Heart left ventricle (tissue), 13 donors: ENCODE data around the gene NDUFC1.
"Not testable (repeated sequence)": the region's sequence is repeated elsewhere in the genome, so short reads cannot be mapped to it uniquely, and the experiment has no call there.

ENCODE experiments used
- POLR2A ChIP-seq, 2 donors: fragments of 450-650 bp; IDR thresholded peaks; one replicate each; pipeline ENCODE4 v1.6.1; 2017; ENCODE audit warnings: antibody characterized with exemption in 2 of 2, mild to moderate bottlenecking in 2 of 2, moderate library complexity in 2 of 2
- TF ChIP-seq, protein P1 (sequence below), 12 donors: fragments of 200-600 bp; sonication (generic) in 4 of 12; IDR thresholded peaks; one replicate each; pipeline versions ENCODE4 v1.5.0 to v1.8.0; 2018 to 2022; ENCODE audit warnings: antibody characterized with exemption in 12 of 12, mild to moderate bottlenecking in 5 of 12
- donor health status: ischemic (EF 13 %, LVEDD 7.1; RV severe dilation, severe dysfunction).
- donor health status: DM: no; HTN: yes; CAD: no.
- donor health status: DM: no; HTN: no; CAD: no.
- donor health status: ischemic (EF 25% LVEDD 6.9; RV normal size, moderate dysfunction).
- donor health status: ischemic (EF 25% LVEDD 5.7; RV mildly dilated, moderate dysfunction).
- donor health status: ischemic (EF 35%, LVEDD 5.7; RV mildly dilated, moderate dysfunction).
- donor health status: nonischemic (EF 11% LVEDD 7.7; RV severe dilation, severe dysfunction).
- donor health status: DM: yes; HTN: yes; CAD: no.
- donor health status: PGD.
- donor health status: ischemic (EF 29% LVEDD 5.4; RV normal size, mild dysfunction).
- donor health status: nonischemic (EF 23%, LVEDD 6.1; RV moderate dilation, normal function).

DNA sequence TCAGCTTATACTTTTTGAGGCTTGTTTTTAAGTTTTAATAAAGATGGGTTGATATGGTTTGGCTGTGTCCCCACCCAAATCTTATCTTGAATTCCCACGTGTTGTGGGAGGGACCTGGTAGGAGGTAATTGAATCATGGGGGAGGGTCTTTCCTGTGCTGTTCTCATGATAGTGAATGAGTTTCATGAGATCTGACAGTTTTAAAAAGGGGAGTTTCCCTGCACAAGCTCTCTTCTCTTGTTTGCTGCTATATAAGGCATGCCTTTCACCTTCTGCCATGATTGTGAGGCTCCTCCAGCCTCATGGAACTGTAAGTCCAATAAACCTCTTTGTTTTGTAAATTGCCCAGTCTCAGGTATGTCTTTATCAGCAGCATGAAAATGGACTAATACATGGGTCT is 19.8 kb upstream of the NDUFC1 start:
- TF ChIP-seq, protein P1, sequence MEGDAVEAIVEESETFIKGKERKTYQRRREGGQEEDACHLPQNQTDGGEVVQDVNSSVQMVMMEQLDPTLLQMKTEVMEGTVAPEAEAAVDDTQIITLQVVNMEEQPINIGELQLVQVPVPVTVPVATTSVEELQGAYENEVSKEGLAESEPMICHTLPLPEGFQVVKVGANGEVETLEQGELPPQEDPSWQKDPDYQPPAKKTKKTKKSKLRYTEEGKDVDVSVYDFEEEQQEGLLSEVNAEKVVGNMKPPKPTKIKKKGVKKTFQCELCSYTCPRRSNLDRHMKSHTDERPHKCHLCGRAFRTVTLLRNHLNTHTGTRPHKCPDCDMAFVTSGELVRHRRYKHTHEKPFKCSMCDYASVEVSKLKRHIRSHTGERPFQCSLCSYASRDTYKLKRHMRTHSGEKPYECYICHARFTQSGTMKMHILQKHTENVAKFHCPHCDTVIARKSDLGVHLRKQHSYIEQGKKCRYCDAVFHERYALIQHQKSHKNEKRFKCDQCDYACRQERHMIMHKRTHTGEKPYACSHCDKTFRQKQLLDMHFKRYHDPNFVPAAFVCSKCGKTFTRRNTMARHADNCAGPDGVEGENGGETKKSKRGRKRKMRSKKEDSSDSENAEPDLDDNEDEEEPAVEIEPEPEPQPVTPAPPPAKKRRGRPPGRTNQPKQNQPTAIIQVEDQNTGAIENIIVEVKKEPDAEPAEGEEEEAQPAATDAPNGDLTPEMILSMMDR (IDR thresholded peaks at IDR 0.05): not testable (repeated sequence)
- not testable (repeated sequence) for TF ChIP-seq POLR2A (IDR thresholded peaks at IDR 0.05)
